Activated gamma-delta T cell treated with Interleukin-2 at 50 U/mL for 16 hours (primary cell): ENCODE data around the gene TARBP1.
"Not testable (repeated sequence)": the region's sequence is repeated elsewhere in the genome, so short reads cannot be mapped to it uniquely, and the experiment has no call there.

Experiments
- DNase-seq: peaks from one replicate; pipeline ENCODE4 v3.0.0-alpha.2; 2020

The TARBP1 gene

DNA sequence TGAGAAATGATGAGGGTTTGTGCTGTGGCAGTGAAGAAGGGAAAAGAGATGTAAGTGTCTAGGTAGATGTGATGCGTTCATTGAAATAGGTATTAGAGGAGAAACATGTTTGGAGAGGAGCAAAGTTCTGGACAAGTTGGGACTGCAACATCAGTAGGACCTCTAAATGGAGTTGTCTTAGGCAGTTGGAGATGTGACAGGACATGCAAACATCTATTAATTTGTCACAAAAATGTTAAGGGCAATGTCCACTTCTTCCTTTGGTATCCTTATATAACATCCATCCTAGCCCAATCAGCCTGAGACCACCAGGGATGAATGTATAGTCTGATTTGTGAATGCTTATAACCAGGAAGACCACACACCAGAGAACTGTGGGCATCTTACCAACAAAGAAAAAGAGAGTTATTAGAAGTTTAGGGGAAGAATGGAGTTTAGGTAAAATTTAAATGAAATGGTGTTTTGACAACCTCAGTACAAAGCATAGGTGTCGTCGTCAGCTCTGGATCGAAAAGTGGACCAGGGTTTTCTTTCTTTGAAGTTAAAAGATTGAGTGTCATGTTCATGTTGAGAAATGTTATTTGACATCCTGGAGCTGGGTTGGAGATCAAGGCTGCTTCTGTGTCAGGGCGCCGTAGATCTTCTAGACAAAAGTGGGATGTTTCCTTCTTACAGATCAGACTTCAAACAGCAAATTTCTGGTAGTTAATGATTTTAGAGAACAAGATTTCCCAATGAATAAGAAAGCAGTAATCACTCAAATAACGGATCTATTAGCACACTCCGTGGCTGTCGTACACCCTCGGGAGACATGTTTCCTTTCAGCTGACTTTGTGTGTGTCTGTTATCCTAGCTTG lies 97.1 kb downstream of the TARBP1 start:
- no peak for DNase-seq

DNA sequence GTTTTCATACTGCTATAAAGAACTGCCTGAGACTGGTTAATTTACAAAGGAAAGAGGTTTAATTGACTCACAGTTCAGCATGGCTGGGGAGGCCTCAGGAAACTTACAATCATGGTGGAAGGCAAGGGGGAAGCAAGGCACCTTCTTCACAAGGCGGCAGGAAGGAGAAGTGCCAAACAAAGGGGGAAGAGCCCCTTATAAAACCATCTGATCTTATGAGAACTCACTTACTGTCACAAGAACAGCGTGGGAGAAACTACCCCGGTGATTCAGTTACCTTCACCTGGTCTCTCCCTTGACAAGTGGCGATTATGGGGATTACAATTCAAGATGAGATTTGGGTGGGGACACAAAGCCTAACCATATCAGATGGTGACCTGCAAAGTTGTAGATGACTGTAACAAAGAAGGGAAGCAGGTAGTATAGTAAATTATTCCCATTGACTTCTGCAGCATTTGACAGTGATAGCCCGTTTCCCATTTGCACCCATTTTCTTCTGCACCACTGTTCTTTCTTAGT lies 99.3 kb downstream of the TARBP1 start:
- DNase-seq = not testable (repeated sequence)

- DNase-seq = no peak
These were observed 103.3 kb downstream of the TARBP1 start for GRCh38 chr1:234375672-234376071.

DNA sequence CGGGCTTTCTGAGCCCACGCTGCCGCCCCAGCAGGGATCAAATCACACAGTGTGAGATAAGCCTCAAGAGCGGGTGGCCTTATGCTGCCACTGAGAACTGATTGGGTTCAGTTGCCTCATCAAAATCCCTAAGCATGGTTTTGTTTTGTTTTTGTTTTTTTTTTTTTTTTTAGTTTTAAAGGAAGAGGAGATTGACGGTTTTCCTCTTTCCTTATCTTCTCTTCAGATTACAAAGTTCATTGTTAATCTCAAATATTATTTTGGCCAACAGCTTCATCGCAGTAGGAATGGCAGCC lies 105.1 kb downstream of the TARBP1 start:
- no peak for DNase-seq

GRCh38 chr1:234373064-234373958 lies 105.7 kb downstream of the TARBP1 start, which contains the start of gene COA6:
TSS of gene COA6 (plus strand) at chr1:234373456. CDS start at chr1:234373467, 11 bp downstream.
- DNase-seq = peak; percentile 90

DNA sequence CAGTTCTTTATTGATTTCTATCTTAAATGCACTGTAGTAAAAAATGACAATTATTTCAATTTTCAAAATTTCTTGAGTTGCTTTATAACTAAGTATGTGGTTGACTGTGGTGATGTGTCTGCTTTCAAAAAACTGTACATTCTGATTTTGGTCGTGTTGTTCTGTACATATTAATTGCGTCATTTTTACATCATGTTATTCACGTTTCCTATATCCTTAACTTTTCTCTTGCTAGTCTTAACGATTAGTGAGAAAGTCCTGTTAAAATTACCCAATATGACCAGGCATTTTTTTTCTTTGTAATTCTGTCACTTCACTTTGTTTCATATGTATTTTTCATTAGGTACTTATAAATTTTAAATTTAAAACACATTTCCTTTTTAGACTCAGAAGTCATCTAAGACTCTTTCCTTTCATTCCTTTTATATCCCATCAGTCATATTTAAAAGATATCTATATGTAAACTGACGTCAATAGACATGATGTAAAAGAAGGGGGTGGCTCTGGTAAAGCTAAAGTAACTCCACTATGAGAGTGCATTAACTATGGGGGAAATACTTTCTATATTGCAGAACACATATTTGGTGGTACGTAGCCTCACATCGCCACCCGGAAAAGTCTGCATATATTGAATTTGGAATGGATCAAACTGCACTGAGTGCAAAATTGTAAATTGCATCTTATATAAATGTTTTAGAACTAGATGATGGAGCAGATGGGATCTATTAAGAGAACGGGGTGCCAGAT lies 106.8 kb downstream of the TARBP1 start:
- DNase-seq = no peak

GRCh38 chr1:234371414-234371813 lies 107.6 kb downstream of the TARBP1 start:
- DNase-seq = no peak

DNA sequence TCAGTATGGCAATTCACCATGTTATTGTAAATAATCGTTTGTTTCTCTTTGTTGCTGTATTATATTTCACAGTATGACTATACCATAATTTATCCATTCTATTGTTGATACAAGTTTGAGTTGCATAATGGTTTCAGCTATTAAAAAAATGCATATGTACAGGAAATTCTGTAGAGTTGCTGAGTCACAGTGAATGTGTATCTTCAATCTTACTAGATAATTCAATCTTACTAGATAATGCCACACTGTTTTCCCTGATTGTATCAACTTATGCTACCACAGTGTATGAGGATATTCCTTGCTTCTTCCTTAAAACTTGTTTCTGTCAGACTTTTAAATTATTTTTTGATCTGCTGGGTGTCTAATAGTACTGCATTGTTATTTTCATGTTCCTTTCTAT lies 109.2 kb downstream of the TARBP1 start:
- DNase-seq = no peak

DNA sequence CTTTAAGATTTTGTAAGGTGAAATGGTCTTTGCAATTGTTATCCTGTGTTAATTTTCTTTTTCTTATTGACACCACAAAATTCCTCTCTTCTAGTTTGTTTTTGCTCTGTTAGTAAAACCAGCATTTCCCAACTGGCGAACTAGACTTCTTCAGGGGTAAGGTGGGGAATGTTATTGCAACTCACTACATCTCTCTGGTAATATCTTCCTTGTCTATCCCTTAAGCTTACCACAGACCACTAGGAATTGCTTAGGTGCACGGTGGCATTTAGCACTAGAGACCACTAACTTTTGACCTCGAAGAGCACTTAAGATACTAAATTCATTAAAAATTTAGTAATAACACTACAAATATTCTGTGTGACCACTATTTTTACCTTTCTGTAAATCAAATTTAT lies 109.9 kb downstream of the TARBP1 start:
- DNase-seq = no peak

DNA sequence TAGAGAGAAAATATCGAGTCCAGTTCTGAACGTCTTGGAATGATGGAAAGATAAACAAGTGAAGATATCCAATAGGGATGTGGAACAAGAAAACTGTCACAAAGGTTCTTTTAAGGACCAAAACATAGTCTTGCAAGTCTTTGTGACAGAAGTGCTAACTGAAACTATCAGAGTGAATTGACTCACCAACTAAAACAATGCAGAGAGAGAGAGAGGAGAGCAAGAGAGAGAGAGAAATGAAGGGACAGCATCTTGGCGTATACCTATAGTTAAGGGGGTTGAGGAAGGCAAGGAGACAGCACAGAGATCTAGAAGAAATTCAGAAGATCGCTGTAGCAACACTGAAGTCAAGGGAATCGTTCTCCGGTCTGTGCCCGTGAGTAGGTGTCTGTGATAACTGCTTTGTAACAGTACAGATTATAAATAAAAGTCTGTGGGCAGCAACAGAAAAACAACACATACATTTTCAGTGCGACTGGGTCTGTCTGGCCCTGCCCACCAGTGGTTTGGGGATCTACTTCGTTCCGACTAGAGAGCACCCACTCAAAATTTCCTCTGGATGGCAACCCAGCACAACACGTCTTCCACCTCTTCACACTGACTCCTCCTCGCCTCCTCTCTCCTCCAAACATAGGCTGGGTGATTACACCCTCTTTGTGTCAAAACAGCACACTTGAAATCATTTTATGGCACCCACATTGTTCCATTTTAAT lies 110.5 kb downstream of the TARBP1 start:
- DNase-seq = no peak

- no peak for DNase-seq
These were observed 116.4 kb downstream of the TARBP1 start for GRCh38 chr1:234362558-234362957.

GRCh38 chr1:234361102-234361603 lies 117.8 kb downstream of the TARBP1 start:
- DNase-seq = no peak

DNA sequence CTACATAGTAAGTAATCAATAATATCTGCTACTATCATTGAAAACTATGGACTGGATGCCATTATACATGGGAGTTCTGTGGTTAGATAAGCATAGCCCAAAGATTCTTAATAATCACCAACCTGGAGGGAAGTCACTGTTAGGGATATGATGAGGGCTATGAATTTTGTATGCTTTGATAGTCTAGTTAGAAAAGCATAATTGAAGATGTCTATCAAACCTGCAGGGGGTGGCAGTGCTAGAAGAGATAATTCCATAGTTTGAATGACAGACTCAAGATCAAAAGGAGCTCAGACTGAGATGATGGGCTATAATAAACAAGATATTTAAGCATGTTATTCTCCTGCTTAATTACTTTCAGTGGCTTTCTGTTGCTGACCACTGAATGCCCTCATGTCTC lies 121.1 kb downstream of the TARBP1 start:
- DNase-seq = no peak

DNA sequence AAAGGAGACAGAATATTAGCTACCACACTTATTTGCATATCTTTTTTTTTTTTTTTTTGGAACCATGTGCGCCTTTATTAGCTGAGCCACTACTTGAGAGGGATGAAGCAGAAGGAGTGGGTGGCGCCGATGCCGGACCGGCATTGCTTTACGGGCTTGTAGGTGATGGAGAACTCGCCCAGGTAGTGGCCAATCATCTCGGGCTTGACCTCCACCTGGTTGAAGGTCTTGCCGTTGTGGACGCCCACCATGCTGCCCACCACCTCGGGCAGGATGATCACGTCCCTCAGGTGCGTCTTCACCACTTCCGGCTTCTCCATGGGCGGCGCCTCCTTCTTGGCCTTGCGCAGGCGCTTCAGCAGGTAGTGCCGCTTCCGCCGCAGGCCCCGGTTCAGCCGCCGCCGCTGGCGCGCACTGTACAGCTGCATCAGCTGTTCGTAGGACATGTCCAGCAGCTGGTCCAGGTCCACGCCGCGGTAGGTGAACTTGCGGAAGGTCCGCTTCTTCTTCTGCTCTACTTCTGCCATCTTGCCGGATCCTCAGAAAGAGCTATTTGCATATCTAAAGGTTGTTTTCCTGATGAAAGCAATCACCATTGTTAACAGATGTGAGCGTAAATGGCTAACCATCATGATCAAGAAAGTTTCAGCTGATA lies 122.2 kb downstream of the TARBP1 start:
- DNase-seq = peak; percentile 38

DNA sequence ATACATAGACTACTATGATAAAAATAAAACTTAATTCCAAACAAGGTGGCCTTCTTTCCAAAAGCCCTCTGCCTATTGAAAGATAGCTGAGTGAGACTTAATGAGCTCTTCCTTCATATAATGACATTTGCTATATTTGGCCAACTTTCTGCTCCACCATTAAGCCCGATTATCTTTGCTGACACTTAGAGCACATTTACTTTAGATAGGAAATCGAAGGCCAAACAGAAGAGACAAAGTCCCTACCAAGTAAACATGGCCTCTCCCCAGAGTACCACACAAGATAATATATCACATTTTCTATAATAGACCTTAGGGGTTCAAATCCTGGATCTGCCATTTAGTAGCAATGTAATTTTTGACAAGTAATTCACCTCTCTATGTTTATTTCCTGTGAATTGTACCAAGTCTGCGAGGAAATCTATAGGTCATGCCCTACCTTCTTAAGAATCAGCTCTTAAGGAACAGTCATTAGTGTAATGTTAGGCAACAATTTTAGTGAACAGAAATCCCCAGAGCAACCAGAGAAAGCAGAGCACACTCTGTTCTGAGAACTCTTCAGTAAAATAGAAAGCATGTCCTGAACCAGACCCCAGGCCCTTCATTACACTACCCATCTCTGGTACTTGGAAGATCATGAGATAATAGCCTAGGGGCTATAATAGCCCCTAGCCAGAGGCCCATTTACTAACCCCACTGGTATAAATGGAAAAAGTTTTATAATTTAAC lies 123.0 kb downstream of the TARBP1 start:
- no peak for DNase-seq

GRCh38 chr1:234348964-234349363 lies 130.0 kb downstream of the TARBP1 start:
- DNase-seq = no peak

GRCh38 chr1:234345237-234345636 lies 133.7 kb downstream of the TARBP1 start:
- DNase-seq = no peak

DNA sequence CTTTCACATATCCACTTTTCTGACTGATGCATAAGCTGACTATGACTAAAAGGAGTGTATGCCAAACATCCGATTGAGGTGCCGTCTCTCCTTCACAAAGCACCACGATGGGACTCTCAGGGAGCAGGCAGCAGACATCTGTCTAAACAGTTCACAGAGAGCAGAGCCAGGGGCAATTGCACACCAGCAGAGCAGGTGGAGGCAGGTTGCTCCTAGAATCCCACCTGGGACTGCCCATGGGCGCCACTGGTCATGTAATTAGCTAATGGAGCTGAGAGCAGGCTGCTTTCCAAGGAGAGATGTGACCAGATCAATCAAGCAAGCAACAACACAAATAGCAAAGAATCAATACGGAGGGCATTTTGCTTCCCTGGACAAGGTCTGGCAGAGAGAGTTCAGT lies 136.2 kb downstream of the TARBP1 start:
- no peak for DNase-seq
